OCI-LY3 (cell line): ENCODE measurements around the gene FFAR3.

ENCODE experiments used
- EZH2phosphoT487 ChIP-seq: fragments of 200-600 bp; shearing (Covaris generic); IDR thresholded peaks from 2 replicates; pipeline ENCODE4 v1.6.1; 2018; ENCODE audit warnings: antibody characterized with exemption, mixed run types, low read depth
- TF ChIP-seq, protein P1 (sequence below): fragments of 200-600, 300-600 bp; sonication (generic); IDR thresholded peaks from 2 replicates; pipeline ENCODE4 v1.5.1; 2014; ENCODE audit warnings: antibody characterized with exemption, low read length, low read depth

DNA sequence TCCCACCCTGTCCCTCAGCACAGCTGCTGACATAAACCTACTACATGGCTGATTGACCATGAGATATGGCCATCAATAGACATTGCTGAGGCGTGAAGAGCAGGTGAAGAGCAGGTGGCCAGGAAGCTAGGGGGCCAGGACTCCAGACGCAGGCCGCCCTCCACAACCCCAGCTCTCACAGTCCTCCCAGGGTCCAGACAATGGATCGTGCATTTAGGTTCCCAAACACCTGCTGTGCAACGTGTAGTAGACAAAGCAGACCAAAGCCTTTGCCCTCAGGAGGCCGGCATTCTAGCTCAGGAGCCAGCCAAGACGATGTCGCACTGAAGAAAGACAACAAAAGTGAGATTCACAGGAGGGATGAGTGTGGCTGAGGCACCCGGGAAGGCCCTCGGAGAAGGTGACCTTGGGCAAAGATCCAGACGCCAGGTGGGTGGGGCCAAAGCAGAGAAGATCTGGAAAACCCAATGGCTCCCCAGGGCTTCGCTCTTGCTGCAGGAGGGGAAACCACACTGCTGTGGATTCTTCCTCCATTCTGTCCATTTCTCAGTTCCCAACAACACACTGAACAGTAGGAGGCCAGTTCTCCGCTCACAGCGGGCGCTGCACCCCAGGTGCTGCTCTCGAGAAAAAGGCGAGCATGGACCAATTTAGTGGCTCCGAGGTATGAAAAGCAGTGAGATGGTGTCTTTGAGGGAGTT lies 9.2 kb upstream of the FFAR3 start:
- TF ChIP-seq, protein P1, sequence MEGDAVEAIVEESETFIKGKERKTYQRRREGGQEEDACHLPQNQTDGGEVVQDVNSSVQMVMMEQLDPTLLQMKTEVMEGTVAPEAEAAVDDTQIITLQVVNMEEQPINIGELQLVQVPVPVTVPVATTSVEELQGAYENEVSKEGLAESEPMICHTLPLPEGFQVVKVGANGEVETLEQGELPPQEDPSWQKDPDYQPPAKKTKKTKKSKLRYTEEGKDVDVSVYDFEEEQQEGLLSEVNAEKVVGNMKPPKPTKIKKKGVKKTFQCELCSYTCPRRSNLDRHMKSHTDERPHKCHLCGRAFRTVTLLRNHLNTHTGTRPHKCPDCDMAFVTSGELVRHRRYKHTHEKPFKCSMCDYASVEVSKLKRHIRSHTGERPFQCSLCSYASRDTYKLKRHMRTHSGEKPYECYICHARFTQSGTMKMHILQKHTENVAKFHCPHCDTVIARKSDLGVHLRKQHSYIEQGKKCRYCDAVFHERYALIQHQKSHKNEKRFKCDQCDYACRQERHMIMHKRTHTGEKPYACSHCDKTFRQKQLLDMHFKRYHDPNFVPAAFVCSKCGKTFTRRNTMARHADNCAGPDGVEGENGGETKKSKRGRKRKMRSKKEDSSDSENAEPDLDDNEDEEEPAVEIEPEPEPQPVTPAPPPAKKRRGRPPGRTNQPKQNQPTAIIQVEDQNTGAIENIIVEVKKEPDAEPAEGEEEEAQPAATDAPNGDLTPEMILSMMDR, result no peak
- no peak for TF ChIP-seq EZH2phosphoT487
